IMR-90 (cell line): Measurements from ENCODE around the gene MYOZ3.

Experiments
- CEBPB ChIP-seq: IDR thresholded peaks from 2 replicates; pipeline ENCODE4 v1.6.1; 2012; ENCODE audit warnings: low read depth, low read length, improper control_type of control experiment
- POLR2A ChIP-seq: IDR thresholded peaks from 2 replicates; pipeline ENCODE4 v1.6.1; 2012; ENCODE audit warnings: mild to moderate bottlenecking, low read depth, low read length
- TF ChIP-seq, protein P1 (sequence below): conservative IDR thresholded peaks from 2 replicates; pipeline ENCODE4 v1.5.1; 2012; ENCODE audit warnings: mild to moderate bottlenecking, low read depth, low read length, improper control_type of control experiment

DNA sequence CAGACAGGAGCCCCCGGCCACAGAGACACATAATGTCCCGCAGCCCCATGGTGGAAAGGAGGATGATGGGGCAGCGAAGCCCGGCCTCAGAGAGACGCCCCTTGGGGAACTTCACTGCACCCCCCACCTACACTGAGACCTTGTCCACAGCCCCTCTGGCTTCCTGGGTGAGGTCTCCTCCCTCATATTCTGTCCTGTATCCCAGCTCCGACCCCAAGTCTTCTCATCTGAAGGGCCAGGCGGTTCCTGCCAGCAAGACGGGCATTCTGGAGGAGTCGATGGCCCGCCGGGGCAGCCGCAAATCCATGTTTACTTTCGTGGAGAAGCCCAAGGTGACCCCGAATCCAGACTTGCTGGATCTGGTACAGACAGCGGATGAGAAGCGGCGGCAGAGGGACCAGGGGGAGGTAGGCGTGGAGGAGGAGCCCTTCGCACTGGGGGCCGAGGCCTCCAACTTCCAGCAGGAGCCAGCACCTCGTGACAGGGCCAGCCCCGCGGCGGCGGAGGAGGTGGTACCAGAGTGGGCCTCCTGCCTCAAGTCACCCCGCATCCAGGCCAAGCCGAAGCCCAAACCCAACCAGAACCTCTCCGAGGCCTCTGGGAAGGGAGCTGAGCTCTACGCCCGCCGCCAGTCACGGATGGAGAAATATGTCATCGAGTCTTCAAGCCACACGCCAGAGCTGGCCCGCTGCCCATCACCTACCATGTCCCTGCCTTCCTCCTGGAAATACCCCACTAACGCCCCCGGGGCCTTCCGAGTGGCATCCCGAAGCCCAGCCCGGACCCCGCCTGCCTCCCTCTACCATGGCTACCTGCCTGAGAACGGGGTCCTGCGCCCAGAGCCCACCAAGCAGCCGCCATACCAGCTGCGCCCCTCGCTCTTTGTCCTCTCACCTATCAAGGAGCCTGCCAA is 11.7 kb upstream of the MYOZ3 start:
- TF ChIP-seq CEBPB (no peak), POLR2A (no peak)
- TF ChIP-seq, protein P1, sequence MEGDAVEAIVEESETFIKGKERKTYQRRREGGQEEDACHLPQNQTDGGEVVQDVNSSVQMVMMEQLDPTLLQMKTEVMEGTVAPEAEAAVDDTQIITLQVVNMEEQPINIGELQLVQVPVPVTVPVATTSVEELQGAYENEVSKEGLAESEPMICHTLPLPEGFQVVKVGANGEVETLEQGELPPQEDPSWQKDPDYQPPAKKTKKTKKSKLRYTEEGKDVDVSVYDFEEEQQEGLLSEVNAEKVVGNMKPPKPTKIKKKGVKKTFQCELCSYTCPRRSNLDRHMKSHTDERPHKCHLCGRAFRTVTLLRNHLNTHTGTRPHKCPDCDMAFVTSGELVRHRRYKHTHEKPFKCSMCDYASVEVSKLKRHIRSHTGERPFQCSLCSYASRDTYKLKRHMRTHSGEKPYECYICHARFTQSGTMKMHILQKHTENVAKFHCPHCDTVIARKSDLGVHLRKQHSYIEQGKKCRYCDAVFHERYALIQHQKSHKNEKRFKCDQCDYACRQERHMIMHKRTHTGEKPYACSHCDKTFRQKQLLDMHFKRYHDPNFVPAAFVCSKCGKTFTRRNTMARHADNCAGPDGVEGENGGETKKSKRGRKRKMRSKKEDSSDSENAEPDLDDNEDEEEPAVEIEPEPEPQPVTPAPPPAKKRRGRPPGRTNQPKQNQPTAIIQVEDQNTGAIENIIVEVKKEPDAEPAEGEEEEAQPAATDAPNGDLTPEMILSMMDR: no peak
